ENCODE results near the gene BRK1. TPM values are rescaled to one million over a fixed set of nuclear protein-coding genes. Genes with fewer than 3 reads are reported as not detected.
"Not testable (repeated sequence)": the region's sequence is repeated elsewhere in the genome, so short reads cannot be mapped to it uniquely, and the experiment has no call there.

BRK1 gene
- polyA plus RNA-seq, 2 of the 4 experiments (the other 2 are of a cell fraction) = 189 to 191 TPM

DNA sequence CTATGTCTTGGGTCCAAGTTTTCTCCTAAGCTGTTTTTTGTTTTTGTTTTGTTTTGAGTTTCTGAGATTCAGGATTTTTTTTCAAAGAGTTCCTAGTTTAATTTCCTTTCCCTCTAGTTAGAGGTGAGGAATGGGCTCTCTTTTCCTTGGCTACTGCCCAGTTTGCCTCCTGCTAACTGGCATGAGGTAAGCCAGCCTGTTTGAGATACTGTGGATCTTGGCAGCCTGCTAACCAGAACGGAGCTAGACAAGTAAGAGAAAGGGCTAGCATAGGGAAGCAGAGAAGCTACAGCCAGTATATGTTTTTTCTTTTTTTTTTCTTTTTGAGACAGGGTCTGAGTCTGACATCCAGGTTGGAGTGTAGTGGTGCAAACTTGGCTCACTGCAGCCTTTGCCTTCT lies 24.7 kb upstream of the BRK1 start:
- peak; percentile 86 for FAIRE-seq
- POLR2A ChIA-PET = not testable (repeated sequence)

DNA sequence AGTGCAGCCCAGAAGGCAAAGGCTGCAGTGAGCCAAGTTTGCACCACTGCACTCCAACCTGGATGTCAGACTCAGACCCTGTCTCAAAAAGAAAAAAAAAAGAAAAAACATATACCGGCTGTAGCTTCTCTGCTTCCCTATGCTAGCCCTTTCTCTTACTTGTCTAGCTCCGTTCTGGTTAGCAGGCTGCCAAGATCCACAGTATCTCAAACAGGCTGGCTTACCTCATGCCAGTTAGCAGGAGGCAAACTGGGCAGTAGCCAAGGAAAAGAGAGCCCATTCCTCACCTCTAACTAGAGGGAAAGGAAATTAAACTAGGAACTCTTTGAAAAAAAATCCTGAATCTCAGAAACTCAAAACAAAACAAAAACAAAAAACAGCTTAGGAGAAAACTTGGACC lies 24.1 kb upstream of the BRK1 start:
- H3K4me1 ChIP-seq; H3K9me3 ChIP-seq; DNase-seq (ENCODE audit: low read depth in 1 of 2, low spot score in 1 of 2); H3K4me2 ChIP-seq; H3K4me3 ChIP-seq; H3K27ac ChIP-seq; ATAC-seq; POLR2A ChIA-PET: not testable (repeated sequence)
- CTCF ChIA-PET = interaction anchor here (0.6 kb wide), 1 partner anchor 14 kb away, joined by 5 read pairs; no protein-coding TSS in a partner anchor
- FAIRE-seq = peak; percentile 59
- WGBS (ENCODE audit: missing lambda C conversion rate) = 81% methylated on average over 2 of the region's 2 CpGs

More for the DNA sequence above, 24.7 kb upstream of the BRK1 start:
- 100% methylated on average over 1 of the region's 1 CpG for WGBS (ENCODE audit: missing lambda C conversion rate)
- H3K27ac ChIP-seq; DNase-seq (ENCODE audit: low read depth in 1 of 2, low spot score in 1 of 2); H3K4me3 ChIP-seq; ATAC-seq; H3K4me1 ChIP-seq; H3K4me2 ChIP-seq; H3K9me3 ChIP-seq: not testable (repeated sequence)
- CTCF ChIA-PET = interaction anchor here (0.6 to 1.2 kb wide), 3 partner anchors 13 to 108 kb away, joined by 3 to 5 read pairs (median 3); no protein-coding TSS in a partner anchor

DNA sequence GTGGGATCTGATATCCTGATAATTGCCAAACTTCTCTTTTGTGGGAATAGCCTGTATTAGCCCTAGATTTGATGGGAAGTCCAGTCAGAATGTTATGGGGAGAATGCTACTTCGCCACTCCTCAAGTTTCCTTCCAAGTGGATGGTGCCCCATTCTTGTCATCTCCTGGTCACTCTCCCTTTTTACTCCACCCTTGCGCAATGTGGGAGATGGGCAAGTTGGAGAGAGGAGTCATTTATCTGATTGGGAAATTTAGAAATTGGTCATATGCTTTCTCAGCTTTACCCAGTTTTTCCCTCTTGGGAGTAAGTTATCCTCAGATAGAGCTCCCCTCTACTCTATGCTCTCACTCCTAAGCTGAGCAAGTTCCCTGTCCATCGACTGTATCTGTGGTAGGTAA lies 21.8 kb upstream of the BRK1 start:
- no peak for TF ChIP-seq ZFP36 (IDR thresholded peaks at IDR 0.05; ENCODE audit: borderline replicate concordance, partially characterized antibody)
- no peak for TF ChIP-seq ESRRA (IDR thresholded peaks at IDR 0.05; ENCODE audit: borderline replicate concordance, low read length)
- TF ChIP-seq HDAC2 (IDR thresholded peaks at IDR 0.05) = no peak
- TF ChIP-seq CHD4 (IDR thresholded peaks at IDR 0.05; ENCODE audit: borderline replicate concordance) = no peak
- no peak for TF ChIP-seq FOXS1 (CRISPR knock-in tag; IDR thresholded peaks at IDR 0.05)
- TF ChIP-seq CEBPB (IDR thresholded peaks at IDR 0.05) = peak; percentile 13 to 51; a peak in 3 of 4 replicates
- 96% methylated on average over 3 of the region's 3 CpGs for whole genome bisulfite sequencing (ENCODE audit: missing lambda C conversion rate)
- CTCF ChIA-PET = interaction anchor here (0.5 to 1.1 kb wide), 2 partner anchors 58 to 378 kb away, joined by 3 to 5 read pairs; no protein-coding TSS in a partner anchor
- H3K4me3 ChIP-seq = no peak overlapping the region
- DNase-seq (ENCODE audit: low read depth in 1 of 2, low spot score in 1 of 2) (no peak), ATAC-seq (no peak), FAIRE-seq (no peak)
- H3K4me1 ChIP-seq = peaks cover 4% of the 10 kb centered on the region; the same call in 2 of the 3 replicates
- H3K9me3 ChIP-seq = no peaks in the 10 kb centered on the region
- no peak overlapping the region for H3K27ac ChIP-seq
- no peak overlapping the region for H3K4me2 ChIP-seq
- POLR2A ChIA-PET = no interaction called here

DNA sequence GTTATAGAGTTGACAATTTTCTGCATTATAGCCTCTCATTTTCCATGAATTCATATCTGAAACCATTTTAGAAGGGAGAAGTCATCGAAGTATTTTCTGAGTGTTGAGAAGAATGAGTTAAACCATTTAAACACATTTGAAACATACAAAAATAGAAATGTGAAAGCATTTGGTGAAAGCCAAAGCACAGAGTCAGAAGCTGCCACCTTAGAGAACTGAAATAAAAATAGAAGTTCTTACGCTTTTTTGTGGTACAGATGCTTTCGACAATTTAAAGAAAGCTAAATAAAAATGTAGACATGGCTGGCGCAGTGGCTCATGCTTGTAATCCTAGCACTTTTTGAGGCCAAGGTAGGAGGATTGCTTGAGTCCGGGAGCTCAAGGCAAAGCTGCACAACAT lies 16.4 kb upstream of the BRK1 start:
- no peaks in the 10 kb centered on the region for H3K9me3 ChIP-seq
- no peak for ATAC-seq
- no peak overlapping the region for H3K4me2 ChIP-seq
- WGBS (ENCODE audit: missing lambda C conversion rate) = 95% methylated on average over 5 of the region's 5 CpGs
- no peaks in the 10 kb centered on the region for H3K4me1 ChIP-seq
- ChIA-PET CTCF (interaction anchor here (2.2 kb wide), 1 partner anchor 9 kb away, joined by 5 read pairs; no protein-coding TSS in a partner anchor), POLR2A (no interaction called here)
- no peak overlapping the region for H3K27ac ChIP-seq
- no peak for FAIRE-seq
- TF ChIP-seq SREBF2 (IDR thresholded peaks at IDR 0.05) = no peak
- no peak for TF ChIP-seq RFX5 (IDR thresholded peaks at IDR 0.05)
- TF ChIP-seq, protein P1, sequence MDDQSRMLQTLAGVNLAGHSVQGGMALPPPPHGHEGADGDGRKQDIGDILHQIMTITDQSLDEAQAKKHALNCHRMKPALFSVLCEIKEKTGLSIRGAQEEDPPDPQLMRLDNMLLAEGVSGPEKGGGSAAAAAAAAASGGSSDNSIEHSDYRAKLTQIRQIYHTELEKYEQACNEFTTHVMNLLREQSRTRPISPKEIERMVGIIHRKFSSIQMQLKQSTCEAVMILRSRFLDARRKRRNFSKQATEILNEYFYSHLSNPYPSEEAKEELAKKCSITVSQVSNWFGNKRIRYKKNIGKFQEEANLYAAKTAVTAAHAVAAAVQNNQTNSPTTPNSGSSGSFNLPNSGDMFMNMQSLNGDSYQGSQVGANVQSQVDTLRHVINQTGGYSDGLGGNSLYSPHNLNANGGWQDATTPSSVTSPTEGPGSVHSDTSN (IDR thresholded peaks at IDR 0.05) = no peak
- no peak for TF ChIP-seq POLR2A (IDR thresholded peaks at IDR 0.05; ENCODE audit: low read length)
- no peak for TF ChIP-seq RAD21 (conservative IDR thresholded peaks at IDR 0.05 in 1 of 2, IDR thresholded peaks at IDR 0.05 in 1 of 2)
- TF ChIP-seq BHLHE40 (IDR thresholded peaks at IDR 0.05; ENCODE audit: low read depth, low read length) = no peak
- TF ChIP-seq ZNF302 (CRISPR knock-in tag; IDR thresholded peaks at IDR 0.05) = no peak
- TF ChIP-seq, protein P2, sequence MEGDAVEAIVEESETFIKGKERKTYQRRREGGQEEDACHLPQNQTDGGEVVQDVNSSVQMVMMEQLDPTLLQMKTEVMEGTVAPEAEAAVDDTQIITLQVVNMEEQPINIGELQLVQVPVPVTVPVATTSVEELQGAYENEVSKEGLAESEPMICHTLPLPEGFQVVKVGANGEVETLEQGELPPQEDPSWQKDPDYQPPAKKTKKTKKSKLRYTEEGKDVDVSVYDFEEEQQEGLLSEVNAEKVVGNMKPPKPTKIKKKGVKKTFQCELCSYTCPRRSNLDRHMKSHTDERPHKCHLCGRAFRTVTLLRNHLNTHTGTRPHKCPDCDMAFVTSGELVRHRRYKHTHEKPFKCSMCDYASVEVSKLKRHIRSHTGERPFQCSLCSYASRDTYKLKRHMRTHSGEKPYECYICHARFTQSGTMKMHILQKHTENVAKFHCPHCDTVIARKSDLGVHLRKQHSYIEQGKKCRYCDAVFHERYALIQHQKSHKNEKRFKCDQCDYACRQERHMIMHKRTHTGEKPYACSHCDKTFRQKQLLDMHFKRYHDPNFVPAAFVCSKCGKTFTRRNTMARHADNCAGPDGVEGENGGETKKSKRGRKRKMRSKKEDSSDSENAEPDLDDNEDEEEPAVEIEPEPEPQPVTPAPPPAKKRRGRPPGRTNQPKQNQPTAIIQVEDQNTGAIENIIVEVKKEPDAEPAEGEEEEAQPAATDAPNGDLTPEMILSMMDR (IDR thresholded peaks at IDR 0.05) = no peak
- TF ChIP-seq RARB (CRISPR knock-in tag; IDR thresholded peaks at IDR 0.05) = no peak
- TF ChIP-seq CBX8 (IDR thresholded peaks at IDR 0.05) = no peak
- no peak for TF ChIP-seq MAZ (IDR thresholded peaks at IDR 0.05; ENCODE audit: borderline replicate concordance, low read depth, low read length)
- TF ChIP-seq PHF8 (IDR thresholded peaks at IDR 0.05; ENCODE audit: borderline replicate concordance, low read depth) = no peak
- no peak for TF ChIP-seq KDM5A (IDR thresholded peaks at IDR 0.05)
- TF ChIP-seq, protein P3, sequence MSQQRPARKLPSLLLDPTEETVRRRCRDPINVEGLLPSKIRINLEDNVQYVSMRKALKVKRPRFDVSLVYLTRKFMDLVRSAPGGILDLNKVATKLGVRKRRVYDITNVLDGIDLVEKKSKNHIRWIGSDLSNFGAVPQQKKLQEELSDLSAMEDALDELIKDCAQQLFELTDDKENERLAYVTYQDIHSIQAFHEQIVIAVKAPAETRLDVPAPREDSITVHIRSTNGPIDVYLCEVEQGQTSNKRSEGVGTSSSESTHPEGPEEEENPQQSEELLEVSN (IDR thresholded peaks at IDR 0.05; ENCODE audit: borderline replicate concordance, low read depth) = no peak
- DNase-seq (ENCODE audit: low read depth in 1 of 2, low spot score in 1 of 2) = no peak
- H3K4me3 ChIP-seq = no peak overlapping the region

Measured in A549 (cell line).